HG03575 (cell line): ENCODE measurements around the gene PCAT6.
"Not testable (repeated sequence)": the region's sequence is repeated elsewhere in the genome, so short reads cannot be mapped to it uniquely, and the experiment has no call there.

ENCODE experiments used
- ATAC-seq: cut with Tn5 transposase; IDR thresholded peaks from one replicate; pipeline ENCODE4 v1.9.1; 2021; ENCODE audit not compliant: unreplicated experiment, insufficient number of reproducible peaks, low FRiP score; ENCODE audit errors: extremely low read depth

PCAT6 gene

DNA sequence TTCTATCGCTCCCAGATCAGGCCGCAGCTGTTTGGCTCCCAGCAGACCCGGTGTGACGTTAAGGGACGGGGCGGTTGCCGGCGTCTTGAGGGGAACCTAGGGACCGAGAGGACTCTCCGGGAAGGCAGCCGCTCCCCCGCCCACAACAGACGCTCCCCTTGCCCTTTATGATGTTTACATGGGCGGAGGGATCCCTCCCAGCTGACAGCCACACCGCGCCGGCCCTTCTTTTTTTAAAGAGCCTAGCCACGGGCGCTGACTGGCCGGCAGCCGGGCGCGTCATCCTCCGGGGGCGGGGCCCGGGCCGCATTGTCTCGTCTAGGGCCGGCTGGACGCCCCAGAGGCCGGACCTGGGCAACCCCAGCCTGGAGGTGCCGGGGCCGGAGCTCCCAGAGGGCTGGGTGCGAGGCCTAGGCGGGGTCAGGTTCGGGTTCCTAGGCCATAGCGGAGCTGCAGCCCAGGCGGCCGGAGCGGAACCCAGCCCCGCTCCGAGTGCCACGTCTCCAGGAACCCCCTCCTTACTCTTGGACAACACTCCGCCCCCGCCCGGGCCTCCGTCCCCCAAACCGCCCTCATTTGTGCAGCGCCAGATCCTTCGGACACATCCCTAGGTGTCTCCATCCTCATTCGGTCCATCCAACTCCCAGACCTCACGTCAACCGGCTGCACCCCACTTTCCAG, at the start of gene PCAT6:
TSS of gene PCAT6 (plus strand) at position 340 of the 681 bp plus-strand sequence.
- ATAC-seq, result no peak

- no peak for ATAC-seq
These were observed 48.7 kb upstream of the PCAT6 start for GRCh38 chr1:202762019-202762418.

- no peak for ATAC-seq
These were observed 45.0 kb upstream of the PCAT6 start for GRCh38 chr1:202765721-202766120.

DNA sequence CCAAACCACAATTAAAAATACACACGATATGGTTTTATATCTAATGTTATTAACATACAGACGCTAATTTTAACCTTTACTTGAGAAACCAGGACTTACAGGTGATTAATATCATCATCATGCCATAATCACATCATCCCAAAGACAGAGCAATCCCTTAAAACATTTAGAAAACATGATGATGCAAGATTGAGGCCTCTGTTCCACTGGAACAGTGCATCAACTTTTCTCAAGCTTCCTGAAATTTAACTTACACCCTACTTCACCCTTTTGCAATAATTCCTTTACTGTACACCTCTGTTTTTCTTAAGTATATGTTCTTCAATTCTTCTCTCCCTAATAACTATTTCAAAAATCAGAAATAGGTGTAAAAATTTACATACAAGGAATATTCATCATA, 40.6 kb upstream of the PCAT6 start:
- no peak for ATAC-seq

GRCh38 chr1:202781180-202781579, 29.6 kb upstream of the PCAT6 start:
- ATAC-seq, result no peak

- ATAC-seq, result no peak
These were observed 23.9 kb upstream of the PCAT6 start for GRCh38 chr1:202786804-202787203.

- no peak for ATAC-seq
These were observed 22.0 kb upstream of the PCAT6 start for GRCh38 chr1:202788800-202789199.

DNA sequence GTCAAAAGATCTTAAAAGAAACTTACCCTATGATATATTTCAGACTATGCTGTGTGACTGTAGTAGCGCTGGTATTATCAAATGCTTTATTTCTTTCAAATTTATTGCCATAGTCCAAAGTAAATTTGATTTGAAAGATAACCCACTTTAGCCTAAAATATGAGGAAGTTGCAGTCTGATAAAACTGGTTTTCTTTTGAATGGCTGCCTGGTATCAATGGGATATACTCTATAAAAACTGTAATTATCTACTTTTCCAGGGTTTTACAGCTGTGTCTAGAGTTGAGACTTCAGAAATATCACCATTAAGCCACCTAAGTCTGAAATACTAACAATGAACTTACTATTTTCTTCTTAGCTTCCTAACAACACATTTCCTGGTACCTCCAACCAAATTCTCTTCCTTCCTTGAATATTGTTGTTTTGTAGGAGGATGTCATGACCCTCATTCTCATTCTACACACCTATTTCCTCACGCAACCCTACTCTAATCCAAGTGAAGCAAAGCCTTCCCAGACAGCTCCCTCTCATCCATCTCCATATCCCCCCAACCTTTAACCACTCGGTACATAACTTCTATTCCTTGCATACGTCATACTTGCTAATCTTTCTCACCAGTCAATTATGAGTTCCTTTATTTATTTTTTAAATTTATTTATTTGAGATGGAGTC, 19.5 kb upstream of the PCAT6 start:
- no peak for ATAC-seq

GRCh38 chr1:202794051-202794740, 16.6 kb upstream of the PCAT6 start:
- ATAC-seq, result no peak

DNA sequence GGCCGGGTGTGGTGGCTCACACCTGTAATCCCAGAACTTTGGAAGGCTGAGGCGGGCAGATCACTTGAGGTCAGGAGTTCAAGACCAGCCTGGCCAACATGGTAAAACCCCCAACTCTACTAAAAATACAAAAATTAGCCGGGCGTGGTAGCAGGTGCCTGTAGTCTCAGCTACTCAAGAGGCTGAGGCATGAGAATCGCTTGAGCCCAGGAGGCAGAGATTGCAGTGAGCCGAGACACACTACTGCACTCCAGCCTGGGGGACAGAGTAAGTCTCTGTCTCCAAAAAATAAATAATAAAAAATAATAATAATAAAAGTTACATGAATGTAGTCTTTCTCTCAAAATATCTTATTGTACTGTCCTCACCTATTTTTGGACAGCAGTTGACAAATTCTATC, 15.8 kb upstream of the PCAT6 start:
- ATAC-seq, result not testable (repeated sequence)

GRCh38 chr1:202796670-202797069, 14.1 kb upstream of the PCAT6 start:
- ATAC-seq, result no peak

- no peak for ATAC-seq
These were observed 12.5 kb upstream of the PCAT6 start for GRCh38 chr1:202798260-202798659.

GRCh38 chr1:202798792-202799331, 11.9 kb upstream of the PCAT6 start:
- ATAC-seq, result no peak

DNA sequence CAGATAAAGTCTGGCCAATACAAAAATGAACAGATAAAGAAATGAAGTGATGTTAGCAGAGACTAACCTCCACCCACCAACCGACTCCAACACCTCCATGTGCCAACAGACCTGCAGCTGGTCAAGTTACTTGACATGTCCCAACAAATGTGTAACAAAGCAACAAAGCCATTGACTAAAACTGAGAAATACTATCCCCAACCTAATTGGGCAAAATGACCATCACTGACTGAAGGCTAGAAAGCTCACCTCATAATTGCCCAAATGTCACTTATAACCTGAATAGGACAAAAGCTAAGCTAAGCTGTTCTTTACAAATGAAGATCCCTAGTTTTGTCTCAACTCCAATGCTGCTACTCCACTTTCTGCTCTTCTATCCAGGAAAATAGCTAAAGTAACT, 10.0 kb upstream of the PCAT6 start:
- no peak for ATAC-seq

GRCh38 chr1:202801175-202801574, 9.6 kb upstream of the PCAT6 start:
- ATAC-seq, result no peak

DNA sequence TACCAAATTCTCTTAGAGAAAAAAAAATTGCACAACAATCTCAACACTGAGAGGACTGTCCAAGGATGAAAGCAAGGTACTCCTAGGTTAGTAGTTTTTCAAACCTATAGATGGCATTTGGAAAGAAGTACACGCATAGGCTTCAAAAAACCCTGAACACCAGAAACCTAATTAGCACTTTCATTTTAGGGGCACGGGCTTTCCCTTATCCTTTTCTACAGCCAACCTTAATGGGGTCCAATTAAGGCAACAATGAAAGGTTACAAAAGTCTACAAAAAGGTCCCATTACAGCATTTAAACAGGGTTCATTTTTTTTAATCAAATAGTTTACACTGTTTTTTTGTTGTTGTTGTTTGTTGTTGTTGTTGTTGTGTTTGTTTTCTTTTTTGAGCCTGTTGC, 8.7 kb upstream of the PCAT6 start:
- ATAC-seq, result no peak

- no peak for ATAC-seq
These were observed 7.5 kb upstream of the PCAT6 start for GRCh38 chr1:202802998-202803932.

DNA sequence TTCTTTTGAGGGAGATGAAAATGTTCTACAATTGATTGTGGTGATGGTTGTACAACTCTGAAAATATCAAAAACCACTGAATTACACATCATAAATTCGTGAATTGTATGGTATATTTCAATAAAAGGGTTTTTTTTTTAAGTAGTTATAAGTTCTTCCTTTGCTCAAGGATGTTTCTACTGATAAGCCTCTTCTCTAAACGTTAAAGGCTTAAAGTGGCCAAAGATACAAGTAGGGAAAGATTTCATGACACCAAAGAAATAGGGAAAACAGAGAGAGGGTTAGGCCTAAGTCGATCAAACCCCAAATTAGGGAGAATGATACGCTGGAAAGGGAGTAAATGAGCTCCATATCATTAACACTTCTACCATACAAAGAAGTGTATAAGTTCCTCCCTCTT, 6.6 kb upstream of the PCAT6 start:
- no peak for ATAC-seq
